Stimulated activated CD8-positive, alpha-beta memory T cell treated with anti-CD3 and anti-CD28 coated beads, Interleukin-7, amount 100 ng/mL, for 48 hours (primary cell): ENCODE data around the gene TNIK.

Experiments
- DNase-seq, 2 donors: peaks; one replicate each; pipeline ENCODE4 v3.0.0-alpha.2; 2020; ENCODE audit warnings: low read depth in 1 of 2; ENCODE audit errors: extremely low read depth in 1 of 2

Gene TNIK

DNA sequence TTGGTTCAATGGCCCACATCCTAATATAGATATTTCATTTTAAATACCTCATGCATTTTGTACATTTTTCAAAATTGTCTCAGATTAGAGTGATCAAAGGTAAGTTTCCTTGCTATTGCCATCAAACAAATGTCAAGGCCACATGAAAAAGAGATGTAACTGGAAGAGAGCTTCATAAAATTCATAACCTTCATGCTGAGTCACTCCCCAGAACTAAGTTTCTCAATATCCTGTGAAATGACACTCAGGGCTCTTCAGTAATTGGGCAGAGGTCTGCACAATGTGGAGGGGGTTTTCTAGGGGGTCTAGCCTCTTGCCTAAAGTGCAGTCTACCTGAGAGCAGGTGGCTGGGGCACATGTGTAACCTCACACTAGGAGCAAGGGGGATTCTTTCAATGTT, 281.5 kb downstream of the TNIK start:
- no peak for DNase-seq

GRCh38 chr3:171177553-171177952, 282.7 kb downstream of the TNIK start:
- no peak for DNase-seq

DNA sequence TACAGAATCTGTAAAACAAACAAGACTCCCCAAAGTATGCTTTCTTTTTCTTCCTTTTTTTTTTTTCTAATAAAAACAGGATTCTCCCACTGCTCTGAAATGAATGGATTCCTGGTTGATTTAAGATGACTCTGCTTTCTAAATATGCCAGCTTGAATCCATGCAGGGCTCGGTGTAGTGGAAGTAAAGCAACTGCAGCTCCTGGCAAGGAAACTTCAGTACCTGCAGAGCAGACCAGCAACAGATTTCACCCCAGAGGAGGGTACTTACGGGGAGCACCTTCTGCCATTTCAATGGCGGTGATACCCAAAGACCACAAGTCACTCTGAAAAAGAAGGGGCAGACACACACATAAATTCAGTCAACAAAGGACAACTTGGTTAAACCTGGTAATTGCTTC, 283.1 kb downstream of the TNIK start:
- no peak for DNase-seq

GRCh38 chr3:171176244-171176933, 283.8 kb downstream of the TNIK start:
- DNase-seq = no peak

DNA sequence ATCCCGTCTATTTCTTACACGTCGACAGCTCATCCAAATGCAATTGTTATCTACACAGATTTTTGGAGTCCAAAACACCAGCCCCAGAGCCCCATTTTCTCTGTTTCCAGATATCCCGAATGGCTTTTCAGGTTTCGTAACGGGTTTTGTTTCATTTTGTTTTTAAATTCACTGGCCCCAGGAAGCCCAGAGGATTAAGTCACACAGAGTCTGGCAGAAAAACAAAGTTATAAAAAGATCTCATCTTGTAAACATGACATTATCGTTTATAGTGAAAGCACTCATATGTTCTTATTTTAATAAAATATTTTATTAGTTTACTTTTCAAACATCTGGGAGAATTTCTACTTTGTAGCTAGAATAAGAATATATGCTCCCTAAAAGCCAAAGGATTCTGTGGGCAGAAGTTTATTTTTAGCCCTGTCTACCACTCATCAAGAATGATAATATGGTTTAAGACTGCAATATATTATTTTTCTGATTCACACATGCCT, 284.4 kb downstream of the TNIK start:
- no peak for DNase-seq

GRCh38 chr3:171173736-171174135, 286.5 kb downstream of the TNIK start:
- DNase-seq = no peak

DNA sequence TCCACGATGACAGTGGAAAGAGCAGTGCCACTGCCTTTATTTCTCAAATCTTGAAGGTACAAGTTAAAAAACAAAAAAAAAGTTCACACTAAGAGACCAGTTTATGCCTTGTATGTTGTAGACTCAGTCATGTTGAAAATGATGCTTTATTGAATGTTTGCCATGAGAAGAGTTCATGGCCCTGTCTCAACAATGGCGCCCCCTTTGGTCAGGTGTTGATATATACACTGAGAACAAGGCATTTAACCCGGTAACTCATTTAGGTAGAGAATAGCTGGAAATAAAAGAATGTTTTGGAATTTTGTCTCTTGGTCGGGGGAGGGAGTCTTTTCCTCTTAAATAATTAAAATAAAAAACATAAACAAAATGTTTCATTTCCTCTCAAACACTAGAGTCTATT, 288.1 kb downstream of the TNIK start:
- DNase-seq = no peak

GRCh38 chr3:171169866-171170265, 290.3 kb downstream of the TNIK start:
- no peak for DNase-seq

- no peak for DNase-seq
Measured at GRCh38 chr3:171169443-171169842, 290.8 kb downstream of the TNIK start.

DNA sequence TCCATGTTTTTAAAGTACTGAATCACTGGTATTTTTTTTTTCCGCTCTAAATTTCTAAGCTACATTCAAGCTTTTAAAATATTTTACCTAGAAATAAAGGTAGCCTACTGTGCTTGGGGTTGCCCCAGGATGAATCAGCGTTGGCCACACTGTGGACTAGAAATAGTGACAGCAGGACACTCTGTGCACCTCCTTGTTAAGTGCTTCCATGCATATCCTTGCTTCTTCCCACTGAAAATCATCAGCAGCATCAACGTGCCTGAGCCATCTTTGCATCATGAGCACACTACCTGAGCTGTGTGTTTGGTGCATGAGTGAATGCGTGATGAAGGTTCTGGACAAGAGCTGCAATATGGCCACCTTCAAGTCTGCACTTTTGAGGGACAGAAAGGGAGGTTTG, 291.7 kb downstream of the TNIK start:
- no peak for DNase-seq

DNA sequence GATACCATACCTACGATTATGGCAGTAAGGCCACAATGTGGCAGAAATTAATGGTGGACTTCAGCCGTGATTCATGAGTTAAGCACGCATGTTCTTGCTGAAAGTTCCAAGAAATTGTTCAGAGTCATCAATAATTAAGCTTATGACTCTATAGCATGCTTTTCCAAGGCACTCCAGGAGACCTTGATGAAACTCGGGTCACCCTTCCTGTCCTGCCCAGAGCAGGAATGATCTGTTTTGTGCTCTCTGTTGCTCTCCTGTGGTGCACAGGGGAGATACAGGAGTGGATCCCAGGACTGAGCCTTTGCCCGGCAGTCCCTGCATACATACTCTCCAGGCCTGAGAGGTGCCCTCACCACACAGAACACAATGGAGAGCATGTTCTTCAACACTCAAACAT, 292.1 kb downstream of the TNIK start:
- DNase-seq = no peak

DNA sequence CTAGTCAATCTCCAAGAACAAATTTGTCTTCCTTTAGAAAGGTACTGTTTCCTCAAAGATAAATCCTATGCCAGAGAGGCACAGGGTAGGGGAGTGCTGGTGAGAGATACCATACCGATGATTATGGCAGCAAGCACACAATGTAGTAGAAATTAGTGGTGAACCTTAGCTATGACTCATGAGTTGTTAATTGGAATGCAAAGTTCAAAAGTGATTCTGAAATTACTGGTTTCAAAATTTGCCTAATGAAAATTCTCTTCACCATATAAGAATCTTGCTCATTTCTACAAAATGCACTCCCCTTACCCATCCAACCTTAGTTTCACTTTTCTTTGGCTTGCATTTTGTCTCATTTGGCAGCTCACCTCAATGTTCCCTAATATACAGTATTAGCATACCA, 294.2 kb downstream of the TNIK start:
- DNase-seq = no peak

DNA sequence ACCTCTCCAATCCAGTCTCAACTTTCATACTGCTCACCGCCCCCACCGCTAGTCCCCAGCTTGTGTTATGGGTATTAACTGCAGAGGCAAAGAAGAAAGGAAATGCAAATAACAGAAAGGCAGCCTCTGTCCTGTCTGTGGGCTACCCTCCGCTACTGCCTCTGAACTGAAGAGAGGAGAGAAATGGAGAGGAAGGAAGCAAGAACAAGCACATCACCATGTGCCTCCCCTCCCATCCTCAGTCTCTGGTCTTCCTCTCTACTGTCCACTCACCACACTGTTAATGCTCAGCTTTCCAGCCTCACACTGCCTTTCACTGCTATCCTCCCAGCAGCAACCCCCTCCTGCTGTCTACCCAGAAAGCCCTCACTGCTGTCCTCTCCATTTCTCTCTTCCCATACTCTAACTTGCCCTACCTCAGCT, 294.7 kb downstream of the TNIK start:
- DNase-seq = no peak

GRCh38 chr3:171164067-171164465, 296.1 kb downstream of the TNIK start:
- no peak for DNase-seq

- no peak for DNase-seq
Measured at GRCh38 chr3:171163101-171164066, 296.8 kb downstream of the TNIK start.

DNA sequence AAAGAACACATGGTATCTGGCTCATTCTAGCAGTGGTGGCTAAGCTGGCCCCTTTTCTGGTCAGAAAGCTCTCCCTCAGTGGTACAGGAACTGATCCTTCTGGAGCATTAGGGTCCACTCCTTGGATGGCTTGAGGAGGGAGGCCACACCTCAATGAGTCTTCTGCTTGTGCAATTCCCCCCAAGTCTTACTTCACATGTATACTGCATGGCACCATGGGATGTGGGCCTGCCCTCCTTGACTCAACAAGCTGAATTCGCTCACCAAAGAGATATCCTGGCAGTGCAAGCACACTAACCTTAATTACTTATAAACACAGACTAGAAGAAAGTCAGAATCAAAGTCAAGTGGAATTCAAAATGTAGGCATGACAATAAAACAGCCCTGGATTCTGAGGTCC, 299.9 kb downstream of the TNIK start:
- DNase-seq = no peak

DNA sequence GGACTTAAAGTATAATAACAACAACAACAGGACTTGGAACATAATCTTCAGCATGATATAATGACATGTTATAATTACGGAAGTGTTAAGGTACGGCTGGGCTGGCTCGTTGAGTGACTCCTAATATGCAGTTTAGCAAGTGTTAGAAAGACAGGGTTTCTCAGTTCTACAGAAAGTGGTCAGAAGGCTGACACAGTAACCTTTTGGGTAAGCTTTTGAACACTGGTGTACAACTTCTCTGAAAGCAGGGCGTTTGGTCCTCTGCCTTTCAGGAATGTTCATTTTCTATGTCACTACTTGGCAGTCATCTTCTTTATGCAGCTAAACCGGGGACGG, 300.4 kb downstream of the TNIK start:
- no peak for DNase-seq

GRCh38 chr3:171159024-171159821, 301.0 kb downstream of the TNIK start:
- no peak for DNase-seq

- no peak for DNase-seq
Measured at GRCh38 chr3:171157980-171158379, 302.2 kb downstream of the TNIK start.

DNA sequence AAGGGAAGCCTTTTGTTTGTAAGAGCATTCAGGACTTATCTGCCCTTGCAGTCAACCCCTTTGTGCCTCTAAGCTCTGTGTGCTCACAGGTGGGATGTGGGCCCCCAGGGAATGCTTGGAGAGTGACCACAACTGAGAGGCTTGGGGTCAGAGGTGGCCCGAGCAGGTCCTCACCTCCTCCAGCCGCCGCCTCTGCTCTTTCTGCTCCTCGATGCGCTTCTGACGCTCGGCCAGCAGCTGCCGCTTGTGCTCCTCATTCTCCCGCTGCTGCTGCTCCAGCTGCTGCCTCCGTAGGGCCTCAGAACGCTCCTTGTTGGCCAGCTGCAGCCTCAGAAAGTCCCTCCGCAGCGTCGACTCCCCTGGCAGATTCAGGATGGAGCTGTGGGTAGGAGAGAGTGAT, 302.9 kb downstream of the TNIK start:
- no peak for DNase-seq

- DNase-seq = no peak
Measured at GRCh38 chr3:171156401-171157010, 303.7 kb downstream of the TNIK start.
